Stimulated activated CD8-positive, alpha-beta memory T cell treated with anti-CD3 and anti-CD28 coated beads, Interleukin-15, amount 100 ng/mL, for 48 hours (primary cell): ENCODE data around the gene PRKAA2.

Experiments used
- DNase-seq, 2 donors: peaks; one replicate each; pipeline ENCODE4 v3.0.0-alpha.2; 2020; ENCODE audit warnings: low read depth in 2 of 2

The PRKAA2 gene

DNA sequence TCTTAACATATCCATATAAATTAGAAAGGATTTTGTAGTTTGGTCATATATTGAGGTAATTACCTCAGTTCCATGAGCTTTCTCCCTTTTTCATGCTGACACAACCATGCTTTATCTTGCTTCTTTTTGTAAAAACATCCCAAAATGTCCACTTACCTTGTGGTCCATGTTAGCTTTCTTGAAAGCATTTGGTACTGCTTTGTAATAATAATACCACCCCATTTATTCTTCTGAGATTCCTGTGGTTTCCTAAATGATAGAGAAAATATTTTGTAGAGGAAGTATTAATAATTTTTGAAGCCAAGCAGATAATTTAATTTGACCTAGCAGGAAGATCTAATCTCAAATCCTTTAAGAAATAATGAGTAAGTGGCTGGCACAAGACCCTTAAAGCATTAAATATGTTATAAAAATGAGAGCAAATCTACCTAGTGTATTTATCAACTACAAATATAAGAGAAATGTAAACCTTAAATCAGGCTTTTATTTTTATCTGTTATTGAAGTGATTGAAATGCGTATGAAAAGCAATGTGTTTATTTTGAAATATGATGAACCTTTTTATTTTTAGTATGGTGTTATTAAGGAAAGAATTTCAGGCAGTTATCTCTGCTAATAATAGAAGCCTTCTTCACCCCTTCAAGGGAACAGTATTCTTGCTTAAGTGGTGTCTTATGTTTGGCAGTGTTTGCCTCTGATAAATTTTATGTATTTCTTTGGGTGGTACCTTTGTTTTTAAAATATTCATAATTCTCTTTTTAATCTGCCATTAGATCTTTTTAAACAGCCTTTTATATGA lies 9.2 kb downstream of the PRKAA2 start:
- DNase-seq = no peak

DNA sequence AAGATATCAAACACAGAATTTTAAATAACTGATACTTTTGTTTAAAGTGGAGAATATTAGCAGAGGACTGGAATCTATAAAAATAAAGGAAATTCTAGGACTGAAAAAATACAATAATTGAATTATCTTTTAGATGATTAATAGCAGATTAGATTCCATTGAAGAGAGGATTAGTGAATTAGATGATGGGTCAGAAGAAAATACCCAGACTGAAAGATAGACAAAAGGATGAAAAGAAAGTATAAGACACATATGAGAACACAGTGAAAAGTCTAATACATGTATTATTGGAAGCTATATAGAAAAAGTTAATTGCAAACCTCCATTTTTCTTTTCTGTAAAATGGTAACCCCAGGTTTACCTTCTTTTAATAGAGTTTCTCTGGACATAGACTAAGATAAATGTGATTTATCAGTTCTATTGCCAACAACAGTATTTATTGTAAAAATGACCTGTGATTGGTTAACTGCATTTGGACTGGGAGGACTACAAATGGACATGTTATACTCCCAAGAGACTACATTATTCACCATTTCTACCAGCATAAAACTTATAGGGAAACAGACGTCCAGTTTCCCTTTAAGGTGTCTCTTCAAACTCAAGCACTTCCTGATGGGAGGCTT lies 11.0 kb downstream of the PRKAA2 start:
- no peak for DNase-seq

DNA sequence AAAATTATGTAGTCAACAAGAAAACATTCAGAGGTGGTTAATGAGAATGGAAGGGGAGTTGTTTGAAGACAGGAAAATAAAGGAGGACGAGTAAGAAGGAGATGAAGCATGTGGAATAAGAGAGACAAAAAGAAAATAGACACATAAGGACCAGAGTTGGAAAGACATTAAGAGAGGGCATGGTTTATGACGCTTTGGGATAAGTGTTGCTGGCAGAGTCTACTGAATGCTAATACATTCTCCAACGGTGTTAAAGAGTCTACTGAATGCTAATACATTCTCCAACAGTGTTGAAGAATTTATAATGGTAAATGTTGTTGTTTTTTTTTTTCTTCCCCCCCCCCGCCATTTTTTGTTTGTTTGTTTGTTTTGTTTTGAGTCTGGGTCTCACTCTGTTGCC lies 13.1 kb downstream of the PRKAA2 start:
- no peak for DNase-seq

DNA sequence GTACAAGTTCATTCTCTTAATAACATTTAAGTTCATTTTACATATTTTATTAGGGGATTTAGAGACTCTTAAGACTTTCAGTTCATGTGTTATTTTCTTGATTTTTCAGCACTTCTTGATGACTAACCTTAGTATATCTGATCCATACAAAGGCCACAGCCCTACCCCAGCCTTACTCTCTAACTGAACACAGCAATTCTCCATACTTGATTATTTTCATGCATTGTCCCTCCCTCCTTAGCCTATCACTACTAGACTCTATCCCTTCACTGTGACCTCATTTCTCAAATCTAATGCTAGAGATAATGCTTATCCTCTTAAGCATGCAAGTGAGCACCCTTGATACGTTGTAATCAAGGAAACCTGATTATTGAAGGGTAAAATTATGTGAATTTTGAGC lies 15.2 kb downstream of the PRKAA2 start:
- DNase-seq = no peak

DNA sequence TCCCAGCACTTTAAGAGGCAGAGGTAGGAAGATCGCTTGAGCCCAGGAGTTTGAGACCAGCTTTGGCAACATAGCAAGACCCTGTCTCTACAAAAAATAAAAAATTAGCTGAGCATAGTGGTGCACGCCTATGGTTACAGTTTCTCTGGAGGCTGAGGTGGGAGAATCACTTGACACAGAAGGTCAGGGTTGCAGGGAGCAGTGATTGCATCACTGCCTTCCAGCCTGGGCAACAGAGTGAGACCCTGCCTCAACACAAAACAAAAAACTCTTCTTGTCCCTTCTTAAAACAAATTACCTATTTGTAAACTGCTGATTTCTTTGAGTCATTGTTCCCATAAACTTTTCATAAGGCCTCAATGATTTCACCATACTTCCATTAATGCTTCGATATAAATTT lies 18.7 kb downstream of the PRKAA2 start:
- no peak for DNase-seq

DNA sequence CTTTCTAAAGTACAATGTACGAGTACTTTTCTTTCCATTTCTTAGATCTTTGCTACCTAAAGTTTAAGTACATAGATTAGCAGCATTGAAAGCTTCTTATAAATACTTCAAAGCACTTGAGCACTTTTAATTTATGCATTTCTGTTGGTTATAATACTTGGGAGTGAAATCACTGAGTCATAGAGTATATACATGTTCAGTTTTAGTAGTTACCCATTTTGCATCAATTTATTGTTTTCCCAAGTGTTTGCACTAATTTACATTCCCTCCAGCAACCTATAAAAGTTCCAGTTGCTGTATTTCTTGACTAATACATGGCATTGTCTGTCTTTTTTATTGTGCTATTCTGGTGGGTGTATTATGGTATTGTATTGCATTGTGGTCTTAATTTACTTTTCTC lies 20.3 kb downstream of the PRKAA2 start:
- DNase-seq = no peak

DNA sequence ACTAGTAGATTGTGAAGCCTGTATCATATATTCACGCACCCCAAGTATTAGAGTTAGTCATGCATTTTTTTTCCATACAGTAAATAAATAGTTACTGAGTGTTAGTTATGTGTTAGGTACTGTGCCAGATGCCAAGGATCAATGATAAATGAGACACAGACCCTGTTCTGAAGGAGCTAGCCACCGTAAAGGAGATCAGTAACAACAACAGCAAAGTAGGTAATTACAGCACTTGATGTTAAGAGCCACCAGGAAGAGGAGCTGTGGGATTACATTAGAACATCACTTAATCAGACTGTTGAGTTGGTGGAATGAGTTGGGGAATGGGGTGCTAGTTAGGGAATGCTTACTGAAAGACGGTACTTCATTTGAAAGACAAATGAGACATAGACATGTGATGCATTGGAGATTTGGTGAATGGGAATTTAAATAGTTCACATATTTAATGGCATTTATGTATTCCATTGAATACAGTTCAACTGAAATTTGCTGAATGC lies 21.0 kb downstream of the PRKAA2 start:
- no peak for DNase-seq

DNA sequence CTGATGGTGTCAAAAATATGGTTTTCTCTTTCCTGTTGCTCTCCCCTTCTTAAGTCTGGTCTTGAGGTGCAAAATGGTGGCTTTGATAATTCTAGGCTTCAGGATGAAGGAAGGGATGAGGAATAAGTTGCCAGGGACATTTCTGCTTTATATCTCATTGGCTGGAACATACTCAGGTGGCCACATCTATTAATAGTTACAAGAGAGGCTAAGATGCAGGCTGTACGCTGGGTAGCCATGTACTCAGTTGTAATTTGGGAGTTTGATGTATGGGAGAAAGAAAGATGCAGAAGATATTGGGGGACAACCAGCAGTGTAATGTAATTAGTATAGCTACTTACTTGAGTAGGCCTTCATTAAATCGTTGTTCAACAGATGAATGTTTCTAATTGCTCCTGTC lies 25.2 kb downstream of the PRKAA2 start:
- DNase-seq = no peak

DNA sequence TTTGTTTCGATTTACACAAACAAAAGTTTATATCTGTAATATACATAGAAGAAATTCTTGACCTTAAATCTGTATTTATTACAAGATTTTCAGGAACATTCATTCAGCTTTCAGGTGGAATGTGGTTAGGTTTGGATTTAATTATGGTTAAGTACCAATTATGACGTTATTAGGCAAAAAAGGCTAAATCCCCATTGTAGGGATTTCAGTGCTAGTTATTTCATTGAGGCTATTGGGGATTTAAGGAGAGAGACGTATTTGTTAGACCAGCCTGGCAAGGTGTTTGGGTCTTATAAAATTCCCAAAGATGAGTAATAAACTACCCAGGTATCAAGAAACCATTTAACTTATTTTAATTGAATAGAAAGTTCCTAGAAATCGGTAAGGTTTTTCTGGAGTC lies 26.0 kb downstream of the PRKAA2 start:
- no peak for DNase-seq

DNA sequence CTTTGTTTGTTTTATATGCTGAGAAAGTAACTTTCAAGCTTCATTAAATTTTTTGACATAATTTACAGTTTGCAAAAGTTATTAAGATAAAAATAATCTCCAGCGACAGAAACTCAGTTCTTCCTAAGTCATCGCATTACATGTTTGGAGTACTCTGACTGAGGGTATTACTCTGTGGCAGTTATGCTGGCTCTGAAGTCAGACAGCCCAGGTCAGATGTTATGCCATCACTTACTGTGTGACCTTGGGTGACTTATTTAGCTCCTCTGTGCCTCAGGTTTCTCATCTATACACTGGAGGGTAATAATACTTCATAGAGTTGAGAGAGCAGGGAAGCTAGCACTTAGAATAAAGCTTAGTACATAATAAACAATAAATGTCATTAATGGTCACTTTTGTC lies 26.4 kb downstream of the PRKAA2 start:
- DNase-seq = no peak

DNA sequence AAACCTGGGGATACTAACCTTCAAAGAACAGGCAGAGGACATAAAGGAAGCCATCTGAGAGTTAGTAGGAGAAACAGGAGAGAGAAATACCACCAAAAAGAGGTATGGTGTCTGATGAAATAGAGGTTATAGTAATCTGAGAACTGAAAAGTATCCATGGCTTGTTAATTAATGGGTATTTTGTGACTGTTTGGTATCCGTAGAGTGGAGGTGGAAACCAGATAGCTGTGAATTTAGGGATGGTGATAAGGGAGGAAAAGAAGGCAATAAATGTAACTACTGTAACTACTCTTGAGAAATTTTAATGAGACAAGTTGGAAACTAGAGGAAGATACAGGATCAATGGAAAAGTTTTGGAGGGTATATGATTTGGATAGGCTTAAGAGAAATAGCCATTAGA lies 27.5 kb downstream of the PRKAA2 start:
- no peak for DNase-seq

DNA sequence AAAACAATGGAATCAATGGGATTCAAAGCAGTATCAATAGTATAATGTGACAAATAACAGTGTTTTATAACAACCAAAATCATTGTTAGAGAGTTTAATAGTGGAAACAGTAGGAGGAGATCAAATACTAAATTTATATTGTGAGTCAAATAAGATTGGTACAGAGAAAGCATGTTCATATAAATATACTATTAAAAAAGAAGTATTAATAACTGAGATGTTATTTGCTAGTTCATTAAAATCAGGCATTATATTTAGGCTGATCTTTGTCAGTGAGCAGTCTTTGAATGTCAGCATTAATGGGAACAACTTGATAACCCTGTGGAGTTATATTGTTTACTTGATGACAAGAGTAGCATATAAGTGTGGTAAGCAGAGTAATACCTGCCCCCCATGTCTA lies 30.6 kb downstream of the PRKAA2 start:
- no peak for DNase-seq

DNA sequence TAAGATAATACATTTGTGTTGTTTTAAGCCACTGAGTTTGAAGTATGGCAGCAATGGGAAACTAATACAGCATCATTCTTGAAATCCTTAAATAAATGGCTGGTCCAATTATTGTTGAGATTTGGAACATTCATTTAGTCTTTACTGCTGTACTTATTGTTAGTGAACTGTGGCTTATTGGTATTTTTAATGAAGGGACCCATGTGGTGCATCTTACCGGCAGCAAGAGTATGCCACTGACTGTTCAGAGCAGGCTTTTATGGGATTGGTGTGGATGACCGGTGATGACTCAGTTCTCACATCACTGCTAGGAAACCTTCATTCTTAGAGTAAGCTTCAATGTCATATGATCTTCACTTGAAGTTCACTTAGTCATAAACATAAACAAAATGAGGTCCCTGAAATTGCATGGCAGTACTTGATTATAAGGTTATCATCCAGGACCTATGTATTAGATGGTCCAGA lies 31.5 kb downstream of the PRKAA2 start:
- no peak for DNase-seq

DNA sequence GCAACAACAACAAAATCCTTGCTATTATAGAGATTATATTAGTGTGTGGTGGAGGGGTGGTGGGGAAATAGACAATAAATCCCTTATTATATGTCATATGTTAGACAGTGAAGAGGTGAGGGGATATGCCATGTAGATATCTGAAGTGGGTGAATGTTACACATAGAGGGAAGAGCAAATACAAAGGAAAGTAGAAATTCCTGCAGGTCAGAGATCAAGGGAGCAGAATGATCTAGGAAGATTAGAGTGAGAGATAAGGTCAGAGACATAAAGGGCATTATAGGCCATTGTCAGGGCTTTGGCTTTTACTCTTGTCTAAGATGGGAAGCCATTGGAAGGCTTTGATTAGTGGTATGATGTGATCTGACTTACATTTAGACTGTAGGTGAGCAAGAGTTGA lies 38.5 kb downstream of the PRKAA2 start:
- DNase-seq = no peak

DNA sequence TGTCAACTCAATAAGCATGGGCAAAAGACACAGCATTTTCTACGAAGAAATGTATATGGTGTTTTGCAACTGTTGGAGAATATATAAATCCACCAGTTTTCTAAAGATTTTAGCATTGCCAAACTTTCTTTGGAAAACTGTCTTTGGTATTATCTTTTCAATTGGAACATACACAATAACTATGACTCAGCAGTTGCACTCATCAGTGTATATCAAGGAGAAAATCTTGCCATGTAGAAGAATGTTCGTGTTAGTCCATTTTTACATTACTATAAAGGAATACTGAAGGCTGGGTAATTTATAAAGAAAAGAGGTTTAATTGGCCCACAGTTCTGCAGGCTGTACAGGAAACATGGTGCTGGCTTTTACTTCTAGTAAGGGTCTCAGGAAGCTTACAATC lies 41.1 kb downstream of the PRKAA2 start:
- DNase-seq = no peak

DNA sequence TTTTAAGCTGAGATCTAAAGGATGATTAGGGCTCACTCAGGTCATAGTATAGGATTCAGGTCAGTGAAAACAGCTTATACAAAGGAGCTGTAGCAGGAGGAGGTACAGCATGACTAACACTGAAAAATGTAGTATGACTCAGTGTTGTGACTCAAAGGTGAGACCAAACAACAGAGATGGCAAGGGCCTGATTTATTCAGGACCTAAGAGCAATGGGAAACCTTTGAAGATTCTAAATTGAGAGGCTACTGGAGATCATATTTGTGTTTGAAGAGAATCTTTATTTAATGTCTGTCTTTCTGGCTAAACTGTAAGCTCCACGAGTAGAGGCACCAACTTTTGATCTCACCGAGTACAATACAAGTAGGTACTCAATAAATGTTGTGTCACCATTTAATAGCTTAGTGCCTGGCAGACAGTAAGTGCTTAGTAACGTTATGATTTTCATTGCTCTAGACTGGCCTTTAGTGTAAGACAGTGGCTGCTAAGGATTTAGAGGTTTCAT lies 43.5 kb downstream of the PRKAA2 start:
- no peak for DNase-seq

DNA sequence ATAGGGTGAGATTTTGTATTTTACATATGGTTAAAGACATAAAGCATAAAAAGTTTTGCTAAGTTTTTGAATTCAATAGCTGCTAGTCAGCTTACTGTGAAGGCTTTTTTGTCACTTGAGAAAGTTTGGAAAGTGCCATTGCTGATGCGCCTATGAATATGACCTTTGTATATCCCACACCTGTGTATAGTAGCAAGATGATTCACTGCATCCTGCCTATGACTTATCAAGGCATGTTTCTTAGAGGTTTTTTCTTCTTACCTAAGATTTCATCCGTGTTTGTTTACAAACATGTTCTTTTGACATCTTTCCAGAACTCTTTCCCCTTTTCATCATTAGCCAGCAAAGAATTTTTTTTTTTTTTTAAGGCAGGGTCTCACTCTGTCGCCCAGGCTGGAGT lies 51.5 kb downstream of the PRKAA2 start:
- no peak for DNase-seq

DNA sequence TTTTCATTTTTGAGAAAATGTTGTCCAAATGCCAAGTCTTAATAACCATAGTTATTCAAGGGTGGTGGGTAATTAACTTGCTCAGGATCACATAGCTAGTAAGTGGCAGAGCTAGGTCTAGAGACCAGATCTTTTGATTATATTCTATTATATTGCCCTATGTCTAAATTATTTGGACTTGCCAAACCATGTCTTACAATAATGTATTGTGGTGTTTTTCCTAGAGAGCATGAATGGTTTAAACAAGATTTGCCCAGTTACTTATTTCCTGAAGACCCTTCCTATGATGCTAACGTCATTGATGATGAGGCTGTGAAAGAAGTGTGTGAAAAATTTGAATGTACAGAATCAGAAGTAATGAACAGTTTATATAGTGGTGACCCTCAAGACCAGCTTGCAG lies 58.6 kb downstream of the PRKAA2 start:
- DNase-seq = no peak

DNA sequence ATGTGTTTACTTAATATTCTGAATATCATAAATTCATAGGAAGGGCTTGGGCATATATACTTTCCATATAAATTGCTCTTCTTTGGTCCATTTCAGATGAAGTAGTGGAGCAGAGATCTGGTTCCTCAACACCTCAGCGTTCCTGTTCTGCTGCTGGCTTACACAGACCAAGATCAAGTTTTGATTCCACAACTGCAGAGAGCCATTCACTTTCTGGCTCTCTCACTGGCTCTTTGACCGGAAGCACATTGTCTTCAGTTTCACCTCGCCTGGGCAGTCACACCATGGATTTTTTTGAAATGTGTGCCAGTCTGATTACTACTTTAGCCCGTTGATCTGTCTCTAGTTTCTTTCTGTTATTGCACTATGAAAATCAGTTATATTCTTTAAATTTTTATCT lies 62.3 kb downstream of the PRKAA2 start:
- no peak for DNase-seq

DNA sequence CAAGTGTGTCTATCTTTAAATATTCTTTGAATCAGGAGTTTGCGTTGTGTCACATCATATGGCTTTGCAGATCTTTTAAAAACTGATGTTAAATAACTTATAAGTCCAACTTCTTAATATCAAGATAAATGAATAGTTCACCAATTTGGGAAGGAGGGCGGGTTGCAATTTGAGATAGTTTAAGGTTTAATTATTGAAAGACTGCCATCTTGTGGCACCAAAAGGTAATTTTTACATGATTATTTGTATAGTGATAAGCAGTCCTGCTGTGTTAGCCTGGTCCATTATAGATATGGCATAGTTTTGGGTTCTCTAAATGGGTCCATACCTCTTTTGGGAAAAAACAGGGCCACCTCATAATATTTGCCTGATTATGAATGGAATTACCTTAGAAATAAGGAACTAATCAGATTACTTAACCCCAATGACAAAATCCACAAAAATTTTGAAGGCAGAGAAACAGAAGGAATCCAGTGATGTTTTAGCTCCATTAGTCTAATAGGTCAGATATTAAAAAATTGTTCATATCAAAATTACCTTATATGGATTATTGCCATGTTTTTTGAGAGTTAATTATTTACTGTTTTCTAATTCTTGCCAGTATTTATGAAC lies 64.3 kb downstream of the PRKAA2 start:
- DNase-seq = no peak

DNA sequence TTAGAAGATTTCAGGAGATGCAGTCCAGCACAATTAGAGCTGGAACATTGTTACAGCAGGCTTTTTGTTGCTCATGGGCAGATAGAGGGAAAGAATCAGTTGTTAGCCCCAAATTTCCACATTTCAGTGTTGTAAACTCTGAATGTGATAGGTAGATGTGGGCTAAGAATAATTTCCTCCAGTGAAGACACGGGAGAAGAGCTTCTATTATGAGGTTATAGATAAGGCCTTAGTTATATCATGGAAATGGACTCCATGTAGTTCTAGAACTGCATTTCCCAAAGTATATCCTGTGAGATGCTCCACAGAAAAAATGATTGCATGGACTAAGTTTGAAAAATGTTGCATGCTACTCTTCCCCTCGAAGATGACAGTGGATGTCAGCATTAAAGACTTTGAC lies 64.9 kb downstream of the PRKAA2 start:
- no peak for DNase-seq

DNA sequence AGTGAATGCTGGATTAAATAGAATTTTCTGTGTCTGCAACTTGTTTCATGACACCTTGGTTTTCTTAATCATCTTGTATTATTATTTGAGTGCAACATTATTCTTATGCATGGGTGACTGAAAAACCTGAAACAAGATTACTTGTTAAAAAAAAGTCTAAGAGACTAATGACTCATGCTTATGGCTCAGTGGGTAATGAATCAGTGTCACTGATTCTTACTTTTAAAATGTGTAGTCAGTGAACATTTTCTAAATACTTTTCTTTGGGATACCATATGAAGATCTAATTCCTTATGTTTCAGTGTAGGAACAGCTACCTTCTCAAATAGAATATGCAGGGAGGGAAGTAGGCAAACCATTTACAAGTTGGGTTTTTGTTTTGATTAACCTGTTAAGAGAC lies 65.5 kb downstream of the PRKAA2 start:
- no peak for DNase-seq

DNA sequence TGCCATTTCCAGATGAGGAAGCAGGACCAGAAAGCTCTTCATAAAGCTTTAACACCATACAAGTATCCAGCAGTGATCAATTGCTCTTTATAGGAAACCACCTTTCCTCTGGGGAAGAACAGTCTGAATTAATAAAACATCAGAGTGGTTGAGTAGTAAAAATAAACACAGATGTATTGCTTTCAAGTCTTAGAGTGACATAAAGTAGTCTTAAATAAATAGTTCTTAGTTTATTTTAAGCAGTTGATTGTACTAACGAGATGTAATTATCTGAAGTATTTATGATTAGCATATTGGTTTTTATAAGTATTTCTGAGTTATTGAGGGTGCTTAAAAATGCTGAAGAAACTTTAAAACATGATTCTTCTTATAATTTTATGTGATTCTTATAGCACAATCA lies 67.0 kb downstream of the PRKAA2 start:
- no peak for DNase-seq
